HPDE6-E6E7 (cell line): ENCODE measurements around the gene SLC38A10.

ENCODE experiments used
- DNase-seq: peaks from one replicate; pipeline ENCODE4 v3.0.0; 2011; ENCODE audit warnings: missing footprints; ENCODE audit errors: extremely low spot score

SLC38A10 gene

GRCh38 chr17:81295031-81295675, at the start of gene SLC38A10:
Gene SLC38A10, minus strand, starts transcription at chr17:81295307. Its CDS starts 386 bp downstream, at chr17:81294921.
- peak; percentile 98 for DNase-seq

- DNase-seq = no peak
These were observed 47.4 kb upstream of the SLC38A10 start for GRCh38 chr17:81342269-81343070.

- DNase-seq = no peak
These were observed 46.6 kb upstream of the SLC38A10 start for GRCh38 chr17:81341516-81342268.

- no peak for DNase-seq
These were observed 45.8 kb upstream of the SLC38A10 start for GRCh38 chr17:81340607-81341515.

- DNase-seq = no peak
These were observed 44.6 kb upstream of the SLC38A10 start for GRCh38 chr17:81339534-81340296.

- DNase-seq = no peak
These were observed 44.1 kb upstream of the SLC38A10 start for GRCh38 chr17:81339191-81339533.

GRCh38 chr17:81338274-81339190, 43.4 kb upstream of the SLC38A10 start:
- no peak for DNase-seq

- DNase-seq = no peak
These were observed 42.4 kb upstream of the SLC38A10 start for GRCh38 chr17:81337476-81337879.

- no peak for DNase-seq
These were observed 41.8 kb upstream of the SLC38A10 start for GRCh38 chr17:81336930-81337325.

- no peak for DNase-seq
These were observed 41.3 kb upstream of the SLC38A10 start for GRCh38 chr17:81336296-81336929.

- peak; percentile 71 for DNase-seq
These were observed 40.7 kb upstream of the SLC38A10 start for GRCh38 chr17:81335773-81336157.

- DNase-seq = no peak
These were observed 40.1 kb upstream of the SLC38A10 start for GRCh38 chr17:81334987-81335772.

GRCh38 chr17:81334391-81334901, 39.3 kb upstream of the SLC38A10 start:
- DNase-seq = no peak

- no peak for DNase-seq
These were observed 38.7 kb upstream of the SLC38A10 start for GRCh38 chr17:81333616-81334368.

- DNase-seq = no peak
These were observed 37.9 kb upstream of the SLC38A10 start for GRCh38 chr17:81332914-81333528.

- DNase-seq = no peak
These were observed 37.2 kb upstream of the SLC38A10 start for GRCh38 chr17:81332118-81332834.
